Measurements from ENCODE around the gene AFF1. TPM values are rescaled to one million over a fixed set of nuclear protein-coding genes. Genes with fewer than 3 reads are reported as not detected.

The AFF1 gene
- total RNA-seq, 1 experiment from 2014 or later = 23.9 TPM

DNA sequence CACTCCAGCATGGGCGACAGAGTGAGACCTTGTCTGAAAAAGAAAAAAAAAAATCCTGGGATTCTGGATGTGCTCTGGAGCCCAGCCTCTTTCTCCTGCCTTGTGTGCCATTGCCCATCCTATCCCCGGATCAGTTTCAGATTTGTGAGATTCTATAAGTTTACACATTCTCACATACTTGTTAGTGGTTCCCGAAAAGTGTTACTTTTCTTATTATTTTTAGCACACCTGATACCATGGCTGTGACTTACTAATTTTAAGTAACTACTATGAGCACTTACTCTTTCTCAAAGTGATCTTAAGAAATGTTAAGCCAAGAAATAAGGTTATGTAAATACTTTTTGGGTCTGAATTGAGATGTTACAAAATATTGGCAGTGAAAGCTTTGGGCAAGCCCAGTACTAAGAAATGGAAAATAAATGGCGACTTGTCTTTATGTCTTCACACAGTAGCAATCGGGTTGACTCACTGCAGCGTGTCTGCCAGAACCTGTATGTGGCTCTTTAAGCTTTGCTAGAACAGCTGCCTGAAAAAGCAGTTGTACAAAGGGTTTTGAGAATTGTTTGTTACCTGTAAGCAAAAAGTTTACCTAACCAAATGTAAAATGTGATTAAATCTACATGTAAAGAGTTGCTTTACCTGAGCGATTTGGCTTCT lies 166.9 kb downstream of the AFF1 start:
- Histone ChIP-seq H3K27ac (ENCODE audit: low read length) (no peak overlapping the region), H3K27me3 (ENCODE audit: control insufficient read depth, insufficient read depth, low read length) (no peaks in the 10 kb centered on the region), H3K4me3 (ENCODE audit: low read depth in 2 of 2, low read length in 2 of 2) (no peak overlapping the region), H3K36me3 (ENCODE audit: control insufficient read depth, insufficient read depth, low read length) (no peaks in the 10 kb centered on the region), H3K9me3 (ENCODE audit: control insufficient read depth, insufficient read depth, low read depth, low read length) (no peaks in the 10 kb centered on the region), H3K4me1 (ENCODE audit: control insufficient read depth, insufficient read depth, low read length) (peaks cover 4% of the 10 kb centered on the region; the same call in 1 of the 2 replicates)
- in situ Hi-C loops (cut with HindIII; ENCODE audit: low pct_unique_long_range_greater_than_20kb, low sequenced_read_pairs) (no loop called here), intact Hi-C loops (cut with micrococcal nuclease; ENCODE audit: unreplicated experiment) (no loop called here)
- DNase-seq (ENCODE audit: low read depth, low spot score) (no peak), ATAC-seq (no peak)
- CTCF ChIA-PET = no interaction called here
- no TSS peak for BruUV-seq (replicated peaks)
- TF ChIP-seq, protein P1, sequence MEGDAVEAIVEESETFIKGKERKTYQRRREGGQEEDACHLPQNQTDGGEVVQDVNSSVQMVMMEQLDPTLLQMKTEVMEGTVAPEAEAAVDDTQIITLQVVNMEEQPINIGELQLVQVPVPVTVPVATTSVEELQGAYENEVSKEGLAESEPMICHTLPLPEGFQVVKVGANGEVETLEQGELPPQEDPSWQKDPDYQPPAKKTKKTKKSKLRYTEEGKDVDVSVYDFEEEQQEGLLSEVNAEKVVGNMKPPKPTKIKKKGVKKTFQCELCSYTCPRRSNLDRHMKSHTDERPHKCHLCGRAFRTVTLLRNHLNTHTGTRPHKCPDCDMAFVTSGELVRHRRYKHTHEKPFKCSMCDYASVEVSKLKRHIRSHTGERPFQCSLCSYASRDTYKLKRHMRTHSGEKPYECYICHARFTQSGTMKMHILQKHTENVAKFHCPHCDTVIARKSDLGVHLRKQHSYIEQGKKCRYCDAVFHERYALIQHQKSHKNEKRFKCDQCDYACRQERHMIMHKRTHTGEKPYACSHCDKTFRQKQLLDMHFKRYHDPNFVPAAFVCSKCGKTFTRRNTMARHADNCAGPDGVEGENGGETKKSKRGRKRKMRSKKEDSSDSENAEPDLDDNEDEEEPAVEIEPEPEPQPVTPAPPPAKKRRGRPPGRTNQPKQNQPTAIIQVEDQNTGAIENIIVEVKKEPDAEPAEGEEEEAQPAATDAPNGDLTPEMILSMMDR (IDR thresholded peaks at IDR 0.05) = no peak
- TF ChIP-seq POLR2AphosphoS5 (IDR thresholded peaks at IDR 0.05; ENCODE audit: low read depth, low read length) = no peak
- TF ChIP-seq SIN3A (IDR thresholded peaks at IDR 0.05; ENCODE audit: borderline replicate concordance, insufficient read depth, low read depth, low read length) = no peak
- no peak for TF ChIP-seq TCF7L2 (IDR thresholded peaks at IDR 0.05; ENCODE audit: low read depth, low read length)
- TF ChIP-seq, protein P2, sequence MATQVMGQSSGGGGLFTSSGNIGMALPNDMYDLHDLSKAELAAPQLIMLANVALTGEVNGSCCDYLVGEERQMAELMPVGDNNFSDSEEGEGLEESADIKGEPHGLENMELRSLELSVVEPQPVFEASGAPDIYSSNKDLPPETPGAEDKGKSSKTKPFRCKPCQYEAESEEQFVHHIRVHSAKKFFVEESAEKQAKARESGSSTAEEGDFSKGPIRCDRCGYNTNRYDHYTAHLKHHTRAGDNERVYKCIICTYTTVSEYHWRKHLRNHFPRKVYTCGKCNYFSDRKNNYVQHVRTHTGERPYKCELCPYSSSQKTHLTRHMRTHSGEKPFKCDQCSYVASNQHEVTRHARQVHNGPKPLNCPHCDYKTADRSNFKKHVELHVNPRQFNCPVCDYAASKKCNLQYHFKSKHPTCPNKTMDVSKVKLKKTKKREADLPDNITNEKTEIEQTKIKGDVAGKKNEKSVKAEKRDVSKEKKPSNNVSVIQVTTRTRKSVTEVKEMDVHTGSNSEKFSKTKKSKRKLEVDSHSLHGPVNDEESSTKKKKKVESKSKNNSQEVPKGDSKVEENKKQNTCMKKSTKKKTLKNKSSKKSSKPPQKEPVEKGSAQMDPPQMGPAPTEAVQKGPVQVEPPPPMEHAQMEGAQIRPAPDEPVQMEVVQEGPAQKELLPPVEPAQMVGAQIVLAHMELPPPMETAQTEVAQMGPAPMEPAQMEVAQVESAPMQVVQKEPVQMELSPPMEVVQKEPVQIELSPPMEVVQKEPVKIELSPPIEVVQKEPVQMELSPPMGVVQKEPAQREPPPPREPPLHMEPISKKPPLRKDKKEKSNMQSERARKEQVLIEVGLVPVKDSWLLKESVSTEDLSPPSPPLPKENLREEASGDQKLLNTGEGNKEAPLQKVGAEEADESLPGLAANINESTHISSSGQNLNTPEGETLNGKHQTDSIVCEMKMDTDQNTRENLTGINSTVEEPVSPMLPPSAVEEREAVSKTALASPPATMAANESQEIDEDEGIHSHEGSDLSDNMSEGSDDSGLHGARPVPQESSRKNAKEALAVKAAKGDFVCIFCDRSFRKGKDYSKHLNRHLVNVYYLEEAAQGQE (IDR thresholded peaks at IDR 0.05; ENCODE audit: insufficient read depth in 1 of 2, low read depth in 2 of 2, low read length in 1 of 2) = no peak
- POLR2A ChIA-PET = no interaction called here

GRCh38 chr4:87103086-87103485 lies 168.3 kb downstream of the AFF1 start:
- in situ Hi-C loops (cut with HindIII; ENCODE audit: low pct_unique_long_range_greater_than_20kb, low sequenced_read_pairs) = no loop called here
- DNase-seq (ENCODE audit: low read depth, low spot score) (no peak), ATAC-seq (no peak)
- H3K36me3 ChIP-seq (ENCODE audit: control insufficient read depth, insufficient read depth, low read length) = no peaks in the 10 kb centered on the region
- H3K9me3 ChIP-seq (ENCODE audit: control insufficient read depth, insufficient read depth, low read depth, low read length) = no peaks in the 10 kb centered on the region
- ChIA-PET CTCF (no interaction called here), POLR2A (no interaction called here)
- no peak overlapping the region for H3K4me3 ChIP-seq (ENCODE audit: low read depth in 2 of 2, low read length in 2 of 2)
- intact Hi-C loops (cut with micrococcal nuclease; ENCODE audit: unreplicated experiment) = no loop called here
- no peaks in the 10 kb centered on the region for H3K27me3 ChIP-seq (ENCODE audit: control insufficient read depth, insufficient read depth, low read length)
- no peak overlapping the region for H3K27ac ChIP-seq (ENCODE audit: low read length)
- no TSS peak for BruUV-seq (replicated peaks)
- TF ChIP-seq, protein P1 (IDR thresholded peaks at IDR 0.05) = no peak
- TF ChIP-seq, protein P2 (IDR thresholded peaks at IDR 0.05; ENCODE audit: insufficient read depth in 1 of 2, low read depth in 2 of 2, low read length in 1 of 2) = no peak
- TF ChIP-seq TCF7L2 (IDR thresholded peaks at IDR 0.05; ENCODE audit: low read depth, low read length) = no peak
- no peak for TF ChIP-seq SIN3A (IDR thresholded peaks at IDR 0.05; ENCODE audit: borderline replicate concordance, insufficient read depth, low read depth, low read length)
- no peak for TF ChIP-seq POLR2AphosphoS5 (IDR thresholded peaks at IDR 0.05; ENCODE audit: low read depth, low read length)
- H3K4me1 ChIP-seq (ENCODE audit: control insufficient read depth, insufficient read depth, low read length) = peaks cover 4% of the 10 kb centered on the region; the same call in 1 of the 2 replicates

Measured in Panc1 (cell line).